HepG2 (cell line): ENCODE data around the gene HNRNPC. TPM values are rescaled to one million over a fixed set of nuclear protein-coding genes. Genes with fewer than 3 reads are reported as not detected.
A peak's percentile ranks its signal among the peaks of the same experiment; 100 is the strongest.

Experiments used
- AKAP8 ChIP-seq: sonication (generic); formaldehyde crosslinking; IDR thresholded peaks from 2 replicates; pipeline ENCODE4 v1.5.1; 2020; ENCODE audit warnings: mild to moderate bottlenecking, missing genetic modification reagents
- ARID4A ChIP-seq: sonication (generic); formaldehyde crosslinking; IDR thresholded peaks from 2 replicates; pipeline ENCODE4 v1.5.0; 2020; ENCODE audit warnings: mild to moderate bottlenecking, missing genetic modification reagents, borderline replicate concordance
- CSRNP1 ChIP-seq: sonication (generic); formaldehyde crosslinking; IDR thresholded peaks from 2 replicates; pipeline ENCODE4 v1.8.1; 2023; ENCODE audit warnings: mild to moderate bottlenecking, missing genetic modification reagents
- FOXK1 ChIP-seq: sonication (generic); formaldehyde crosslinking; IDR thresholded peaks from 2 replicates; pipeline ENCODE4 v1.4.0; 2020; ENCODE audit warnings: low read depth, missing genetic modification reagents, borderline replicate concordance
- HNF1A ChIP-seq, 2 experiments: sonication (generic) in 1 of 2; formaldehyde crosslinking in 1 of 2; IDR thresholded peaks; 2 replicates each; pipeline versions ENCODE4 v1.4.0 to v1.6.1; 2016 to 2020; ENCODE audit warnings: borderline replicate concordance in 1 of 2, low read depth in 1 of 2, mild to moderate bottlenecking in 1 of 2, missing genetic modification reagents in 1 of 2
- POLR2AphosphoS2 ChIP-seq: IDR thresholded peaks from 2 replicates; pipeline ENCODE4 v1.6.1; 2011; ENCODE audit warnings: low read depth, low read length, improper control_type of control experiment
- PRDM4 ChIP-seq: sonication (generic); formaldehyde crosslinking; IDR thresholded peaks from 2 replicates; pipeline ENCODE4 v1.9.0; 2021; ENCODE audit warnings: missing genetic modification reagents, borderline replicate concordance
- SOX6 ChIP-seq, 2 experiments: fragments of 450-650 bp in 1 of 2; sonication (generic) in 1 of 2; formaldehyde crosslinking in 1 of 2; IDR thresholded peaks; 2 replicates each; pipeline versions ENCODE4 v1.4.0 to v1.6.1; 2017 to 2020; ENCODE audit warnings: antibody characterized with exemption in 1 of 2, mild to moderate bottlenecking in 1 of 2, missing genetic modification reagents in 1 of 2
- ZBTB4 ChIP-seq: sonication (generic); formaldehyde crosslinking; IDR thresholded peaks from 2 replicates; pipeline ENCODE4 v1.4.0; 2020; ENCODE audit warnings: missing genetic modification reagents, mild to moderate bottlenecking, borderline replicate concordance
- ZNF784 ChIP-seq: sonication (generic); formaldehyde crosslinking; IDR thresholded peaks from 2 replicates; pipeline ENCODE4 v1.5.1; 2020; ENCODE audit warnings: missing genetic modification reagents, mild to moderate bottlenecking, borderline replicate concordance
- polyA plus RNA-seq, 8 experiments: library from polyadenylated mRNA; depleted of rRNA in 3 of 8; stranded (reverse) in 7 of 8; unstranded in 1 of 8; fragments of >200 nt; fragmentation: Illumina TruSeq in 4 of 8; extraction: Trizol in 4 of 8; gene quantifications; 2 replicates each; pipeline versions ENCODE4 v1.2.1 to v1.2.3, GENCODE V29; 2011 to 2016; ENCODE audit warnings: low read depth in 4 of 8, missing spikeins in 1 of 8, mixed read lengths in 1 of 8; ENCODE audit not compliant: insufficient read depth in 1 of 8
- total RNA-seq, 5 experiments: library from RNA; depleted of rRNA; stranded (reverse); fragments of >200 nt; fragmentation: Illumina TruSeq; extraction: Trizol; gene quantifications; 2 replicates each; pipeline ENCODE4 v1.2.3, GENCODE V29; 2016; ENCODE audit warnings: low read depth in 1 of 5

Gene HNRNPC
- total and polyA plus RNA-seq, 2 of the 13 experiments (the other 11 are each of a cell fraction or from before 2014, with no cell fraction given), result 628 to 1,099 TPM

GRCh38 chr14:21308132-21308478, 38.9 kb upstream of the HNRNPC start (continued):
- TF ChIP-seq FOXK1 (CRISPR knock-in tag) (0 out of 2 replicates have a peak, but pooled peaks have one; percentile 22), PRDM4 (CRISPR knock-in tag) (no peak), HNF1A (IDR thresholded peaks at IDR 0.05; ENCODE audit: low read depth) (no peak), HNF1A (CRISPR knock-in tag; IDR thresholded peaks at IDR 0.05; ENCODE audit: borderline replicate concordance) (no peak), ZBTB4 (CRISPR knock-in tag) (no peak), ZNF784 (no peak), POLR2AphosphoS2 (no peak), AKAP8 (no peak), SOX6 (IDR thresholded peaks at IDR 0.05) (no peak), SOX6 (CRISPR knock-in tag; IDR thresholded peaks at IDR 0.05) (no peak), CSRNP1 (CRISPR knock-in tag) (peak; percentile 12; the same call in 1 of the 2 replicates), ARID4A (CRISPR knock-in tag) (no peak)
